Neural progenitor cell (in vitro differentiated cells): ENCODE measurements around the gene ADGRD1.

Experiments used
- CTCF ChIP-seq: fragments of 200-600 bp; sonication (generic); IDR thresholded peaks from 2 replicates; pipeline ENCODE4 v1.5.1; 2017; ENCODE audit warnings: antibody characterized with exemption, mild to moderate bottlenecking
- EZH2 ChIP-seq: fragments of 200-600 bp; sonication (generic); IDR thresholded peaks from 2 replicates; pipeline ENCODE4 v1.6.1; 2017; ENCODE audit warnings: antibody characterized with exemption, mild to moderate bottlenecking, moderate library complexity

- TF ChIP-seq CTCF (no peak), EZH2 (no peak)
These were observed 29.8 kb downstream of the ADGRD1 start for GRCh38 chr12:130983328-130984017.
